Upper lobe of right lung (tissue), 1 donor: Measurements from ENCODE around the gene MRPL9. TPM values are rescaled to one million over a fixed set of nuclear protein-coding genes. Genes with fewer than 3 reads are reported as not detected.

Experiments used
- ATAC-seq: fragments of 200-7000 bp; cut with Tn5 transposase; one replicate; pipeline ENCODE4 v1.9.1; 2020; ENCODE audit warnings: mild to moderate bottlenecking, moderate library complexity
- DNase-seq: peaks from one replicate; pipeline ENCODE4 v3.0.0-alpha.2; 2020
- H3K27ac ChIP-seq: fragments of 200-600 bp; one replicate; pipeline ENCODE4 v1.8.0; 2022
- H3K27me3 ChIP-seq: fragments of 200-600 bp; one replicate; pipeline ENCODE4 v1.8.0; 2022; ENCODE audit warnings: mild to moderate bottlenecking
- H3K36me3 ChIP-seq: fragments of 200-600 bp; one replicate; pipeline ENCODE4 v1.8.0; 2022
- H3K4me1 ChIP-seq: fragments of 200-600 bp; one replicate; pipeline ENCODE4 v1.8.0; 2022
- H3K4me3 ChIP-seq: fragments of 200-600 bp; one replicate; pipeline ENCODE4 v1.8.0; 2022; ENCODE audit warnings: mild to moderate bottlenecking
- H3K9me3 ChIP-seq: fragments of 200-600 bp; one replicate; pipeline ENCODE4 v1.8.0; 2022
- intact Hi-C: fragments of 100-400 bp; cut with DNase I; formaldehyde crosslinking; loops from one replicate; pipeline ENCODE4 v1.11.0; 2022
- total RNA-seq: library from RNA; stranded (reverse); fragmentation: NEBNext Ultra II Directional; extraction: Animal tissue kit (Norgen Biotek cat#: 25700); gene quantifications from one replicate; pipeline ENCODE4 v1.2.1, GENCODE V29; 2021
- TF ChIP-seq, protein P1 (sequence below): fragments of 200-600 bp; IDR thresholded peaks from one replicate; pipeline ENCODE4 v1.8.0; 2022; ENCODE audit warnings: antibody characterized with exemption
- donor health status: DM: no; HTN: yes; CAD: no; lungs with severe emphysema.

MRPL9 gene
- total RNA-seq, 1 donor from 2014 or later: 54.6 TPM

DNA sequence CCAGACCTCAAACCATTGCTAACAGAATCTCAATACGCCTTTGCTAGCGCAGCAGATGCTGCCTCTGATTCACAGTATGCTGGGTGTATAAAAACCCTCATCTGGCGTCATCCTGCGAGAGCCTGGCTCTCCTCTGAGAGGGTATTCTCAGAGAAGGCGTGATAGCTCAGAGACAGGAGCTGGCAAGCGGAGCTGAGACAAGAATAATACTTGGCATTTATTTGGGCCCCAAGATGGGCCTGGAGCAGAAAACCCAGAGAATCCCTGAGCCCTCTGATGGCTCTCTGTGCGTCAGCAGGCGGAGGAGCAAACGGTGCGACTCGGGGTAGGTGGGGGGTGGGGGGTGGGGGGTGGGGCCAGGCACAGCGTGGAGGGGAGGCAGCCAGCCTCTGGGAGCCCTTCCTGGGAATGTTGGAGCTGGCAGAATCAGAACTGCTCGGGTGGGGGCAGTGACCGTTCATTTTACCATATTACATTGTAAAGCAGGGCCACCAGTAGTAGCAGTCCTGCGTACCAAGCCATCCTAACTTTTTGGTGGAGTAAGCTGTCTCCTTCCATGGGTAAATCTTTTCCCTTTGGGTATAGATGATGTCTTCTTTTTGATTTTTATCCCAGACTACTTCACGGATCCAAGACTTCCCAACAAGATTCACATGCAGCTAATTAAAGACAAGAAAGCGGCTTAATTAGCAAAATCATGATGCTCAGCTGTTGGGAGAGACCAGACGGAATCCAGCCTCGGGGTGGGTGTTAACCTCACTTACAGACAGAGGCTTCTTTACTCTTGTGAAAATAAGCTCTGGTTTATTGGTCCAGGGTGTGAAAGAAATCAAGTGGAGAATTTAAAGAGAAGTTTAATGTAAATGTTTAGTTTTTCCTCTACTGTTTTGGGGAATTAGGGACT, 34.9 kb downstream of the MRPL9 start:
- intact Hi-C loops: no loop called here
- no peak overlapping the region for H3K27ac ChIP-seq
- H3K4me1 ChIP-seq: no peaks in the 10 kb centered on the region
- no peaks in the 10 kb centered on the region for H3K9me3 ChIP-seq
- no peak for ATAC-seq
- no peak overlapping the region for H3K4me3 ChIP-seq
- no peak for DNase-seq
- no peaks in the 10 kb centered on the region for H3K36me3 ChIP-seq
- H3K27me3 ChIP-seq: no peaks in the 10 kb centered on the region
- TF ChIP-seq, protein P1, sequence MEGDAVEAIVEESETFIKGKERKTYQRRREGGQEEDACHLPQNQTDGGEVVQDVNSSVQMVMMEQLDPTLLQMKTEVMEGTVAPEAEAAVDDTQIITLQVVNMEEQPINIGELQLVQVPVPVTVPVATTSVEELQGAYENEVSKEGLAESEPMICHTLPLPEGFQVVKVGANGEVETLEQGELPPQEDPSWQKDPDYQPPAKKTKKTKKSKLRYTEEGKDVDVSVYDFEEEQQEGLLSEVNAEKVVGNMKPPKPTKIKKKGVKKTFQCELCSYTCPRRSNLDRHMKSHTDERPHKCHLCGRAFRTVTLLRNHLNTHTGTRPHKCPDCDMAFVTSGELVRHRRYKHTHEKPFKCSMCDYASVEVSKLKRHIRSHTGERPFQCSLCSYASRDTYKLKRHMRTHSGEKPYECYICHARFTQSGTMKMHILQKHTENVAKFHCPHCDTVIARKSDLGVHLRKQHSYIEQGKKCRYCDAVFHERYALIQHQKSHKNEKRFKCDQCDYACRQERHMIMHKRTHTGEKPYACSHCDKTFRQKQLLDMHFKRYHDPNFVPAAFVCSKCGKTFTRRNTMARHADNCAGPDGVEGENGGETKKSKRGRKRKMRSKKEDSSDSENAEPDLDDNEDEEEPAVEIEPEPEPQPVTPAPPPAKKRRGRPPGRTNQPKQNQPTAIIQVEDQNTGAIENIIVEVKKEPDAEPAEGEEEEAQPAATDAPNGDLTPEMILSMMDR: no peak

DNA sequence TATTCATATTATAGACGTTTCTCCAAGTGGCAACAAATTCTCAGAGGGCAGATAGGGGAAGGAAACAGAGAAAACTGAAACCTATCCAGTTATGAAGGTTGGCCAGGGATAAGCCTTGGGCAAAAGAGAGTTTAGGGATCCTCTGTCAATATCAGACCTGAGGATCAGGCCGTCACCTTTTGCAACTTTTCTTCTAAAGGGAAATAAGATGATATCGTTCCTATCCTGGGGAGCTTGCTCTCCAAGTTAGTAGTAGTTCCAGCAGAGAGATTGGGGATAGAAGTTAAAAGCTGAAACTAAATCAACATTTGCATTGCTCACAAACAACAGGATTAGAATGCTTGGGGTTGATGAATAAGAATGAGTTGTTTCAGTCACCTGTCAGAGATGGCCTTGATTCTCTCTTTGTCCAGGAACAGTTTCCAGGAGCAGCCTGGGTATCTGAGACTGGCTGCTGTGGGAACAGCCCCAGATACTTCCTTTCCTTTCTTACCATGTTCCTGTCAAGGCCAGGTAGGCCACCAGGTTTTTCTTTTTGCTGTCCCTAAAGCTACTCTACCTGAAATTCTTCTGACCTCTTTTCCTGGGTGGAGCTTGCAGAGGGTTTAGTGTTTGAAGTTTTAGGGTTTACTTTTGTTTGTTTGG, 39.4 kb downstream of the MRPL9 start:
- Histone ChIP-seq H3K27me3 (no peaks in the 10 kb centered on the region), H3K9me3 (no peaks in the 10 kb centered on the region), H3K27ac (no peak overlapping the region), H3K4me1 (peaks cover 22% of the 10 kb centered on the region), H3K4me3 (no peak overlapping the region), H3K36me3 (no peaks in the 10 kb centered on the region)
- DNase-seq (no peak), ATAC-seq (no peak)
- TF ChIP-seq, protein P1: no peak
- intact Hi-C loops: no loop called here

DNA sequence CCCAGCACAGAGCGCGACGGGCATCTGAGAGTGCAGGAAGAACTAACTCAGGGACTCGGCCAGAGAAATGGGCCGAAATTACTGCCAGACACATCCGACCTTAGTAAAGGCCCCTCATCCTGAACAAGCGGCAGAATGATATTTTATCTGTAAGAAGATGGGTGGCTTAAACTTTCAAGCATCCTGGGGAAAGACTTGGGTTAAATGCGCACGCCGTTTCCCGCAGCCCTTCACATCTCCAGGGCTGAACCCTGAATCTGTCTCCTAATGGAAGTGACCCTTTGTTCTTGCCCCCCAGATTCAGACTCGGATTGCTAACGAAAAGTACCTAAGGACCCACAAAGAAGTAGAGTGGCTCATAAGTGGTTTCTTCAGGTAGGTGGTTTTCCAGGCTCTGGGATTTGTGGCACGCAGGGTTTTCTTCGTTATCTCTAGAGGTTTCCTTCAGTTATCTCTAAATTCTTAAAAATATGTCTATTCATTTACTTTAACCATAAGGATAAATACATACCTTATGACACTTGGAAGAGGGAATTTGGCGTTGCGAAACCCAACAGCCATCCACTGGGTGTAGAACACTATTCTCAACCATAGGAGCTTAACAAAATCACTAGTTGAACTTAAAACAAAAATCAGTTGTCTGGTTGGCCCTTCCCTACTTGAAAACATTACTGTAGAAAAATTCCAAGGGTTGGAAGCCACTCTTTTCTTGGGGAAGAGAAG, 41.3 kb downstream of the MRPL9 start:
- intact Hi-C loops: no loop called here
- peak overlapping the region; percentile 54 for H3K4me3 ChIP-seq
- H3K4me1 ChIP-seq: peaks cover 29% of the 10 kb centered on the region
- ATAC-seq (no peak), DNase-seq (no peak)
- TF ChIP-seq, protein P1: no peak
- H3K36me3 ChIP-seq: no peaks in the 10 kb centered on the region
- H3K9me3 ChIP-seq: no peaks in the 10 kb centered on the region
- peaks cover 5% of the 10 kb centered on the region for H3K27me3 ChIP-seq
- H3K27ac ChIP-seq: no peak overlapping the region

DNA sequence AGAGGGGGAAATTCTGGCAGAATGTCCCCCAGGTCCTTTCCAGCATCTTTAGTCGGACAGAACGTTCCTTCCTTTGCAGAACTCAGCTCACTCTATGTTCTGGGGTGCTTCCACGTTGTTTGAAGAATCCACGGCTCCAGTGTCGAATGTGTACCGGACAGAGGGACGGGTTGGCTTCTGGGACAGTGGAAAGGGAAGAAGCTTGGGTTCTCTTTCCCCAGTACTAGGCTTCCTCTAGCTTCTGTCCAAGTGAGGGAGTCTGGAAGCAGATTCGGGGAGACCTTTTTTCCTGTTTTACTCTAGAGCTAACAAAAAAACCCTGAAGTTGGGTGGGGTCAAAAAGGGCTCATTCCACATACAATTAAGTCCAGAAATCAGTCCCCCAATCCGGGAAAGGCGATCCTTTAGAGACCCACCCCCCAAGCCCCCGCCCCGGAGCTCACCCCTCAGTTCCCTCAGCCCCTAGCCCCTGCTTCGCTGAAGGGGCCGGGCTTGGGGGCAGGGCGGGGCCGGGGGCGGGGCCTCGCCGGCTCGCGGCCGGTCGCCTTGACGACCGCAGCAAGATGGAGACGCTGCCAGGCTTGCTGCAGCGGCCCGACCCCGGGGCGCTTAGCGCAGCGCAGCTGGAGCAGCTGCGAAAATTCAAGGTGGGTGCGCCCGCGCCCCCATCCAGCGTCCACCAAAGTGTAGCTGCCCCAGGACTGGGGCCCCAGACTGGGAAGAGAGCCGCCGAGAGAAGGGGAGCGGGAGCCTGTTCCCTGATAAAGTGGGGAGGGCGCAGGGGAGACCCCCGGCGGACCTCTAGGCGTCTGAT, 42.1 kb downstream of the MRPL9 start, which contains the start of gene RIIAD1:
Gene RIIAD1 (plus strand): TSS at position 549 of the 814 bp plus-strand sequence. CDS start 15 bp downstream, at position 564.
- TF ChIP-seq, protein P1: no peak
- H3K4me3 ChIP-seq: peak within 1 kb of the TSS; percentile 54
- ATAC-seq: peak; percentile 79
- intact Hi-C loops: no loop called here
- H3K27ac ChIP-seq: peak within 1 kb of the TSS; percentile 76
- H3K4me1 ChIP-seq: peaks cover 30% of the 10 kb centered on the region
- no peaks in the 10 kb centered on the region for H3K36me3 ChIP-seq
- H3K27me3 ChIP-seq: peaks cover 11% of the 10 kb centered on the region
- no peaks in the 10 kb centered on the region for H3K9me3 ChIP-seq
- DNase-seq: no peak

DNA sequence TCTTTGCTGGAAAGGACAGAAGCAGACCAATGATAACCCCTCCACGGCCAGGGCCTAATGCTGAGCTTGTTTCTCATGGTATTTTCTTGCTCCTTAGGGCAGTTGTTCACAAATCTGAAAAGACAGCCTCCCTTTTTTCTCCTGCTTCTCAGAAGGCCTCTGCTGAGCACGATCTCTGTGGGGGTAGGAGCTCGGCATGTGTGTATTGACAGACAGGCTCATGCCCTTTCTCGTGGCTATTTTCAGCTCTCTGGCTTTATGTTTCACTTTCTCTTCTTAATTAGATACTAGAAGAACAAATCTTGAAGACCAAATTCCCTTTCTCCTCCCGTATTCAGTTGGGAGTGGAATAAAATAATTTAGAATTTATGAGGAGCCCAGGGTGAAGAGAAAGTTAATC, 42.7 kb downstream of the MRPL9 start:
- H3K27me3 ChIP-seq: peaks cover 16% of the 10 kb centered on the region
- TF ChIP-seq, protein P1: no peak
- H3K9me3 ChIP-seq: no peaks in the 10 kb centered on the region
- intact Hi-C loops: no loop called here
- DNase-seq: no peak
- peak; percentile 45 for ATAC-seq
- H3K4me3 ChIP-seq: peak overlapping the region; percentile 54
- H3K4me1 ChIP-seq: peaks cover 30% of the 10 kb centered on the region
- H3K27ac ChIP-seq: peak overlapping the region; percentile 76
- no peaks in the 10 kb centered on the region for H3K36me3 ChIP-seq
